Hematopoietic multipotent progenitor cell (in vitro differentiated cells): ENCODE measurements around the gene KRTAP19-8. TPM values are rescaled to one million over a fixed set of nuclear protein-coding genes. Genes with fewer than 3 reads are reported as not detected.

Experiments
- DNase-seq, 3 donors: peaks; one replicate each; pipeline ENCODE4 v3.0.0-alpha.2; 2011 to 2015; ENCODE audit warnings: low read depth in 2 of 3, low spot score in 2 of 3
- total RNA-seq: library from RNA; depleted of rRNA; stranded (reverse); fragments of >200 nt; gene quantifications from one replicate; pipeline ENCODE4 v1.2.3, GENCODE V29; 2012

The KRTAP19-8 gene
- total RNA-seq, 1 donor: not detected

DNA sequence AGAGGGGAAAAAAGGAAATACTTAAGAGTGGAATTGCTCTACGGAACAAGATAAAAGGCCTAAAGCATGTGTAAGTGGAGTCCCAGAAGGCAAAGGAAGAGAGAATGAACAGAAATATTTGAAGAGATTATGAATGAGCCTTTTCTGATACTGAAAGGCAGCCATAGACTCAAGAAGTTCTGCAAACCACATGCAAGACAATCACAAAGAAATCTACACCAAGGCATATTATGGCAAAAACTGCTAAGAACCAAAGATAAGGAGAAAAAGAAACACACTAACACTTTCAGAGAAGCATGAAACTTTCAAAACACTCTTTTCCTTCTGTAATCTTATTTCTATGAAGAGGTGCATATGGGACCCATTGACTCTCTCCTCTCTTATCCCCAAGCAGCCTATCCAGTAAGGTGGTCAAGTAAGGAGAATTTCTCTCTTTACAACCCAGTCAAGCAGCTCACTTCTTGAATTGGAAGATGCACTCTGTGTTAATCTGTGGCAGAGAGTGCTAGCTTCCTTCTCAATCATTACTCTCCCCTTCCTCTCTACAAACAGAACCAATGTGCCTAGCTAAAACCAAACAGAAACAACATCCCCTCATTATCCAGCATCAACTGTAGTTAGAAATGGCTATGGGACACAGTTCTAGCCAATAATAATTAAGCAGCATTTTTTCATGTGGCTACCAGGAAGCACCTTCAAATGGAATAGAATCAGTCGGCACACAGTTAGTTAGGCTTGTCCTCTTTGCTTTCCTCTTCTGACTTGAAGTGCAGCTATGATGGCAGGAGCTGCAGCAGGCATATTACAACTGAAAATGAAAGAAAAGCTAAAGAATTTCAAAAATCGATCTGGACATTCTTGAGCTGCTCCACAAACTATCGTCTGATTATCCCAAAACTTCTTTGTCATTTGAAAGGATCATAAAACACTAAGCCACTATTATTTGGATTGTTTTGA, 25.9 kb downstream of the KRTAP19-8 start:
- DNase-seq: no peak

DNA sequence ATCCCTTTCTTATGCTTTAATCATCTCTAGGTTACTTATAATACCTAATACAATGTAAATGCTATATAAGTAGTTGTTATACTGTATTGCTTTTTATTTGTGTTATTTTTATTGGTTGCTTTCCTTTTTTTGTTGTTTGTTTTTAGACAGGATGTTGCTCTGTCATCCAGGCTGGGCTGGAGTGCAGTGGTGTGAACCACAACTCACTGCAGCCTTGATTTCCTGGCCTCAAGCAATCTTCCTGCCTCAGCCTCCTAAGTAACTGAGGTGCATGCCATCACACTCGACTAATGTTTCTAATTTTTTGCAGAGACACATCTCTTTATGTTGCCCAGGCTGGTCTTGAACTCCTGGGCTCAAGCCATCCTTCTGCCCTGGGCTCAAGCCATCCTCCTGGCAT, 26.9 kb downstream of the KRTAP19-8 start:
- no peak for DNase-seq

DNA sequence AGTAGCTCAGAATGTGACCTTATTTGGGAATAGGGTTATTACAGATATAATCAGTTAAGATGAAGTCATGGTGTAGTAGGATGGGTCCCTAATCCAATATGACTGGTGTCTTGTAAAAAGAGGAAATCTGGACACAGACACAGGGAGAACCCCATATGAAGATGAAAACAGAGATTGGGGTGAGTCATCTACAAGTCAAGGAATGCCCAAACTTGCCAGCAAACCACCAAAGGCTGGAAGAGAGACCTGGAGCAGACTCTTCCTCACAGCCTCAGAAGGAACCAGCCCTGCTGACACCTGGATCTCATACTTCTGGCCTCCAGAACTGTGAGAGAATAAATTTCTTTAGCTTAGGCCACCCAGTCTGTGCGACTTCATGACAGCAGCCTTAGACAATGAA, 29.9 kb downstream of the KRTAP19-8 start:
- DNase-seq: no peak

GRCh38 chr21:31005019-31005418, 33.3 kb downstream of the KRTAP19-8 start:
- no peak for DNase-seq

GRCh38 chr21:31003471-31003870, 34.8 kb downstream of the KRTAP19-8 start:
- no peak for DNase-seq

- DNase-seq: no peak
Measured at GRCh38 chr21:30997541-30997940, 40.7 kb downstream of the KRTAP19-8 start.

DNA sequence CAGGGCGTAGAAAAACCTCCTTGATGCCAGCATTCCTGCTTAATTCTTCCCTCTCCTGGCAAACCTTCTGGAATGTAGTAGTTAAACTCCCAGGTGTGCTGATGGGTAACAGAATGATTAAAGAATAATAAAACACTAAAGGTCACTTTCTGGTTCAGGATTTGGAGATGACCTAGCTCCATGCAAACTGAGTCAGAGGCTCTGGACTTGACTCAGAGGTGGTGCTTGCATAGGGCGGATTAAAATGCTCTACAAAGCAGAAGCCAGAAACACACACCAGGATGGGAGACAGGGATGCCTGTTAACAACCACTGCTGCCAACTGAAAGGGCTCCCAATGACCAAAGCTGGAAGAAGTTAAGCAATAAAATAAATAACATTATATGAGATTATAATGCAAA, 41.5 kb downstream of the KRTAP19-8 start:
- no peak for DNase-seq

DNA sequence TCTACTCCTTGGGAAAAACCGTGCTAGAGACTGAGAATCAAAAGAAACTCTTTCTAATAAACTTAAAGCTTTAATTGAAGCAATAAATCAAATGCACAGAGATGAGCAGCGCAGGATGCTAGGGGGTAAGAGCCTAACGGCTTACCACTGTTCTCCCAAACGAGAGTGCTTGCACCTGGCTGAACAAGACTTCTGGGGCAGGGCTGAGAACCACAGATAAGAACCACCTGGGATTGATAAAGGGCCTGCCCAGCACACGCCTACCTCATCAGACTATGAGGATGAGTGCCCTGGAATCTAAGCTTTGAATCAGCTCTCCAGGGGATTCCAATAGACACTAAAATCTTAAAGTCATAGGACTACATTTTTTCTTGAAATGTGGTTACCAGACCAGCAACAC, 43.3 kb downstream of the KRTAP19-8 start:
- DNase-seq: no peak

DNA sequence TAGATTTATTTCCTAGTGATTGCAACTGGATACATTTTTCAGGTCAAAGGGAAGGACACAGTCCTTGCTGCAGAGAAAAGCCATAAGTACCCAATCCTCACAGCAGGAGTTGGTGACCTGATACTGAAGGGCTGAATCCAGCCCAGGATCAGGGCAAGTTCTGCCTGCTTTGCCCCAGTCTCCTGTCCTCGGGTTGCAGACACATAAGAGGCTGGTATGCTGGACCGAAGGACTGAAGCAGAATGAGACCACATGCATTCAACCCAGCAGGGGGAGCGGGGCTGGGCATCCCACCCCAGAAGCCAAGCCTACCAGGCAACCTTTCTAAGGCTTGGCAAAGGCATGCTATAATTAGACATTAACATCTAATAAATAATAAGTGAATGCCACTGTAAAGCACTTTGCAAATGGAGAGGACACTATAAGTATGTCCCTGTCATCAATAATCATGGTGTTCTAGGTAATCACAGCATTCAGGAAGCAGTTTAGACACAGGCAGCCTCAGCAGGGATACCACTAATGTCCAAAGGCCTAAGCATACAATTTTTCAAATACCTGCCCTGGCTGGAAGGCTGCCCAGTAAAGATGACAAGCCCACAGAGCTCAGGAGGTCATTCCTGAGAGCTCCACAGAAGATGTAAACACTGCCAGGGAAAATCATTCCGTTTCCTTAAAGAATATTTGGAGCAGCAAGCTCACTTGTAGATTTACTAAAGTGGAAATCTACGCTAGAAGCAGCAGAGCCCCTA, 47.6 kb downstream of the KRTAP19-8 start:
- no peak for DNase-seq

DNA sequence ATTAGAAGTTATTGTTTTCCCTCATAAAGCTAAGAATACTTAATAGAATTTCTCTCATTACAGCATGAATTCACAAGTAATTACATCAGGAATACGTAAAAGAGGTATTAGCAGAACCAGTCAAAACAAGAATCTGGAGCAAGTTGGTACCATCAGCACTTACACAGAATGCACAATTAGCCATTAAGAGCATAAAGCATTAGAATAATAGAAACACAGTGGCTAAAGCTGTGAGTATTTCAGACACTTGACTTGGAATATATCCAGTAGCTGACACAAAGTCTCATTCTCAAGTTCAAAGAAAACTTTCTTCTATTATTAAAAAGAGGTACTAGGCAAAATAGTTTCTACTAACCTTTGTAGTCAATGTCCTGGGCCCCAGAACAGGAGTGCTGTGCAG, 49.6 kb downstream of the KRTAP19-8 start:
- DNase-seq: no peak

Other genes starting within 250 kb of the KRTAP19-8 start
- gene KRTAP8-1, start 225.2 kb downstream of the KRTAP19-8 start, total RNA-seq: not detected
- gene KRTAP7-1, start 208.7 kb downstream of the KRTAP19-8 start, total RNA-seq: not detected
- gene KRTAP11-1, start 156.9 kb downstream of the KRTAP19-8 start, total RNA-seq: not detected